HG03565 (cell line): Measurements from ENCODE around the gene PRSS1.
"Not testable (repeated sequence)": the region's sequence is repeated elsewhere in the genome, so short reads cannot be mapped to it uniquely, and the experiment has no call there.

Experiments
- ATAC-seq: cut with Tn5 transposase; IDR thresholded peaks from one replicate; pipeline ENCODE4 v1.9.1; 2021; ENCODE audit warnings: mild to moderate bottlenecking, moderate library complexity; ENCODE audit not compliant: unreplicated experiment

PRSS1 gene

GRCh38 chr7:142772051-142772450 is 22.8 kb downstream of the PRSS1 start:
- ATAC-seq, result no peak

GRCh38 chr7:142772673-142773072 is 23.4 kb downstream of the PRSS1 start:
- no peak for ATAC-seq

GRCh38 chr7:142773230-142773629 is 24.0 kb downstream of the PRSS1 start:
- ATAC-seq, result no peak

GRCh38 chr7:142773937-142774744 is 24.9 kb downstream of the PRSS1 start:
- no peak for ATAC-seq

- no peak for ATAC-seq
Measured at GRCh38 chr7:142774826-142775225, 25.6 kb downstream of the PRSS1 start.

- not testable (repeated sequence) for ATAC-seq
Measured at GRCh38 chr7:142775351-142776115, 26.3 kb downstream of the PRSS1 start.

GRCh38 chr7:142776206-142776844 is 27.1 kb downstream of the PRSS1 start:
- ATAC-seq, result no peak

GRCh38 chr7:142776845-142777225 is 27.6 kb downstream of the PRSS1 start:
- not testable (repeated sequence) for ATAC-seq

GRCh38 chr7:142777318-142777717 is 28.0 kb downstream of the PRSS1 start:
- ATAC-seq, result no peak

- peak; percentile 89 for ATAC-seq
Measured at GRCh38 chr7:142782922-142783900, 33.9 kb downstream of the PRSS1 start.

- no peak for ATAC-seq
Measured at GRCh38 chr7:142784096-142784495, 34.8 kb downstream of the PRSS1 start.

GRCh38 chr7:142784716-142785115 is 35.4 kb downstream of the PRSS1 start:
- ATAC-seq, result no peak

- no peak for ATAC-seq
Measured at GRCh38 chr7:142785841-142786250, 36.6 kb downstream of the PRSS1 start.

- ATAC-seq, result no peak
Measured at GRCh38 chr7:142787034-142787768, 37.9 kb downstream of the PRSS1 start.

GRCh38 chr7:142787783-142788182 is 38.5 kb downstream of the PRSS1 start:
- ATAC-seq, result no peak

- ATAC-seq, result no peak
Measured at GRCh38 chr7:142788303-142789289, 39.3 kb downstream of the PRSS1 start.

- no peak for ATAC-seq
Measured at GRCh38 chr7:142789441-142789840, 40.2 kb downstream of the PRSS1 start.

GRCh38 chr7:142790056-142790455 is 40.8 kb downstream of the PRSS1 start:
- ATAC-seq, result no peak

GRCh38 chr7:142790555-142790954 is 41.3 kb downstream of the PRSS1 start:
- ATAC-seq, result no peak
